Thymus (tissue), 11 donors: ENCODE results near the gene FAR1. TPM values are rescaled to one million over a fixed set of nuclear protein-coding genes. Genes with fewer than 3 reads are reported as not detected.
"Not testable (repeated sequence)": the region's sequence is repeated elsewhere in the genome, so short reads cannot be mapped to it uniquely, and the experiment has no call there.

Experiments
- DNase-seq, 9 donors: peaks; one replicate each; pipeline ENCODE4 v3.0.0-alpha.2; 2013; ENCODE audit warnings: low spot score in 9 of 9, low read depth in 6 of 9, missing footprints in 1 of 9
- H3K27ac ChIP-seq, 2 donors: one replicate each; pipeline ENCODE4 v1.5.1; 2013; ENCODE audit warnings: control low read depth in 1 of 2, low read depth in 1 of 2, low read length in 1 of 2, mild to moderate bottlenecking in 1 of 2, moderate library complexity in 1 of 2
- H3K27me3 ChIP-seq, 2 donors: one replicate each; pipeline ENCODE4 v1.5.1; 2013; ENCODE audit warnings: low read length in 1 of 2; ENCODE audit not compliant: control insufficient read depth in 2 of 2, insufficient read depth in 1 of 2
- H3K36me3 ChIP-seq, 2 donors: one replicate each; pipeline ENCODE4 v1.5.1; 2013; ENCODE audit warnings: low read length in 1 of 2, mild to moderate bottlenecking in 1 of 2, moderate library complexity in 1 of 2; ENCODE audit not compliant: control insufficient read depth in 2 of 2, insufficient read depth in 2 of 2
- H3K4me1 ChIP-seq, 2 donors: one replicate each; pipeline ENCODE4 v1.5.1; 2013; ENCODE audit warnings: low read length in 2 of 2; ENCODE audit not compliant: control insufficient read depth in 2 of 2, insufficient read depth in 2 of 2
- H3K4me3 ChIP-seq, 2 donors: one replicate each; pipeline ENCODE4 v1.5.1; 2013; ENCODE audit warnings: low read length in 2 of 2, control low read depth in 1 of 2, mild to moderate bottlenecking in 1 of 2
- H3K9me3 ChIP-seq, 2 donors: one replicate each; pipeline ENCODE4 v1.5.1; 2013; ENCODE audit warnings: low read length in 1 of 2, mild to moderate bottlenecking in 1 of 2; ENCODE audit not compliant: control insufficient read depth in 2 of 2, insufficient read depth in 1 of 2
- WGBS: extraction: QIAGEN DNeasy Blood & Tissue Kit; methylation state at CpG from one replicate; pipeline ENCODE4 v1.1.7; 2013; 5-methylcytosine and 5-hydroxymethylcytosine counted together
- polyA plus RNA-seq: library from polyadenylated mRNA; stranded (reverse); fragments of 200-250 nt; gene quantifications from one replicate; pipeline ENCODE4 v1.2.3, GENCODE V29; 2013
- total RNA-seq: library from RNA; stranded (reverse); fragments of 120-200 nt; gene quantifications from one replicate; pipeline ENCODE4 v1.2.4, GENCODE V29; 2013
- donor health status: healthy.

Gene FAR1
- total and polyA plus RNA-seq, 2 donors, result 23.4 to 31.8 TPM

DNA sequence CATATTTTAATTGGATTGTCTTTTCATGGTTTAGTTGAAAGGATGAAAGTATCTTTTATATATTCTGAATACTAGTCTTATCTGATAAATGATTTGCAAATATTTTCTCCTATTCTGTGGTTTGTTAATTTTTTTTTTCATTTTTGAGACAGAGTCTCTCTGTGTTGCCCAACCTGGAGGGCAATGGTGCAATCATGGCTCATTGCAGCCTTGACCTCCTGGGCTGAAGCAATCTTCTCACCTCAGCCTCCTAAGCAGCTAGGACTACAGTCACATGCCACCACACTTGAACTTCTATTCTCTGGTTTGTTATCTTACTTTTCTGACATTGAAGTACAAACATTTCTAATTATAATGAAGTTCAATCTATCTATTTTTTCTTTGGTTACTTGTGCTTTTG is 30.0 kb upstream of the FAR1 start:
- H3K36me3 ChIP-seq, result no peaks in the 10 kb centered on the region
- H3K4me3 ChIP-seq, result no peak overlapping the region
- H3K9me3 ChIP-seq, result no peaks in the 10 kb centered on the region
- no peaks in the 10 kb centered on the region for H3K4me1 ChIP-seq
- no peak for DNase-seq
- no peaks in the 10 kb centered on the region for H3K27me3 ChIP-seq
- H3K27ac ChIP-seq, result no peak overlapping the region

DNA sequence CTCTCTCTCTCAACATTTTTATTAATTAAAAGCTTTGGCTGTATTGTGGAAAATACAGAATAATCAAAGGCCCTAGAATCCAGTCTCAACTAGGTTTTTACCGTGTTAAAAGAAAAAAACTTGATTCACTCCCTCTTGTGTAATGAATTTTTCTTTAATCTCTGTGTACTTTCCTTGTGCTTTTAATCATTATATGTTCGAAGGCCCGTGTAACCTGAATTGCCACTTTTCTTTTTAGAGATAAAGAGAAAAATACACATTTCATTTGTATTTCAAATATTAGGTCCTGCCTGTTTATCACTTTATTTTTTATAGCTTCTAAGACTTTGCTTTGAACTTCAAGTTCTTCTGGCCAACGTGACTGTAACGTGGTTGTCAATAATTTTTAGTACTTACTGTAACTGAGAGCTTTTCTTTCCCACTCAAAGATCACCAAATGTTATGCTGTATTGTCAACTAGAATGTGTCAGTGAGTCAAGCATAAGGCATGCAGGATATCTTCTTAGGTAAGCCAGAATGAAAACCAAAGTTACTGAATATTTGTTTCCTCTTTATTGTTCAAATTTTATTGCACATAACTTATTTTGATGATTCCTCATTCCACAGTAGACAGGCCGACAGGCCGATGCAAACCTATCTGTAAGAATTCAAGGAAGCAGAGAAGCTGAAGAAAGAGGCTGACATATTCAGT is 23.3 kb upstream of the FAR1 start:
- H3K9me3 ChIP-seq, result no peaks in the 10 kb centered on the region
- DNase-seq, result no peak
- no peak overlapping the region for H3K27ac ChIP-seq
- H3K36me3 ChIP-seq, result no peaks in the 10 kb centered on the region
- no peaks in the 10 kb centered on the region for H3K27me3 ChIP-seq
- 97% methylated on average over 7 of the region's 7 CpGs for WGBS
- H3K4me1 ChIP-seq, result no peaks in the 10 kb centered on the region
- no peak overlapping the region for H3K4me3 ChIP-seq

DNA sequence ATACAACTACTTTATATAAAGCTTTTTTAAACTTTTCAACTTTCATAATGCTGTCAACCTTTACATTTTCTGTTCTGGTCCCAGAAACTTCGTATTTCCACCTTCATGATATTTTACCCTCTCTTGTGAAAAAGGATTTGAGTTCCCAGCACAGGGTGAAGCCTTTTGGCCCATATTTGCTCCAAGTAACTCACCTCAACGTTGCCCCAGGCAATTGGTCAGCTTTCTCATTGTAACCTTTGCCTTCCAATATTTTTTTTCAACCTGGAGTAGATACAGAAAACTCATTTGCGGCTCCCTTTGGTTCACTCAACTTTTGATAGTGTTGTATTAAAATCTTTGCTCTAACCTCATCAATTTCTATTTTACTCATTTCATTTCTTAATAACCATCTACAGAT is 21.1 kb upstream of the FAR1 start:
- H3K36me3 ChIP-seq, result no peaks in the 10 kb centered on the region
- DNase-seq, result no peak
- 85% methylated on average over 3 of the region's 3 CpGs for WGBS
- no peaks in the 10 kb centered on the region for H3K27me3 ChIP-seq
- H3K27ac ChIP-seq, result no peak overlapping the region
- H3K9me3 ChIP-seq, result no peaks in the 10 kb centered on the region
- no peak overlapping the region for H3K4me3 ChIP-seq
- no peaks in the 10 kb centered on the region for H3K4me1 ChIP-seq

DNA sequence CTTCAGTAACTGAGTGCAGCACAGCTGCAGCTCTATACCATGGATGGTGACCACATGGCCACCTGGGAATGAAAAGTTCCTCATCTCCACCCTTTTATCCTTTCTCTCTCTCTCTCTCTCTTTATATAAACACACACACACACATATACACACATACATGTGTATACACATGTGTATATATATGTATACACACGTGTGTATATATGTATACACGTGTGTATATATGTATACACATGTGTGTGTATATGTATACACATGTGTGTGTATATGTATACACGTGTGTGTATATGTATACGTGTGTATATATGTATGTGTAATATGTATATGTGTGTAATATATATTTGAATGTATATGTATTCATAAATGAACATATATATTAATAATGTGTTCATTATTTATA is 18.8 kb upstream of the FAR1 start:
- WGBS, result 85% methylated on average over 4 of the region's 4 CpGs
- DNase-seq, result no peak
- H3K4me1 ChIP-seq, result no peaks in the 10 kb centered on the region
- no peak overlapping the region for H3K4me3 ChIP-seq
- no peaks in the 10 kb centered on the region for H3K9me3 ChIP-seq
- no peaks in the 10 kb centered on the region for H3K27me3 ChIP-seq
- H3K27ac ChIP-seq, result no peak overlapping the region
- H3K36me3 ChIP-seq, result no peaks in the 10 kb centered on the region

DNA sequence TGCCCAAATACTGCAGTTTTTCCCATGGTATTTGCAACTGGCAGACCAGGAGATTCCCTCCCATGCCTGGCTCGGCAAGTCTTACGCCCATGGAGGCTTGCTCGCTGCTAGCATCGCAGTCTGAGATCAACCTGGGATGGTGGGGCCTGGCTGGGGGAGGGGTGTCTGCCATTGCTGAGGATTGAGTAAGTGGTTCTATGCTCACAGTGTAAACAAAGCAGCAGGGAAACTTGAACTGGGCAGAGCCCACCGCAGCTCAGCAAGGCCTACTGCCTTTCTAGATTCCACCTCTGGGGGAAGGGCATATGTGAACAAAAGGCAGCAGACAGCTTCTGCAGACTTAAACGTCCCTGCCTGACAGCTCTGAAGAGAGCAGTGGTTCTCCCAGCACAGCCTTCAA is 17.0 kb upstream of the FAR1 start:
- DNase-seq, H3K36me3 ChIP-seq, H3K4me3 ChIP-seq, H3K27me3 ChIP-seq, H3K4me1 ChIP-seq, H3K9me3 ChIP-seq, H3K27ac ChIP-seq: not testable (repeated sequence)
- WGBS, result 85% methylated on average over 6 of the region's 6 CpGs

DNA sequence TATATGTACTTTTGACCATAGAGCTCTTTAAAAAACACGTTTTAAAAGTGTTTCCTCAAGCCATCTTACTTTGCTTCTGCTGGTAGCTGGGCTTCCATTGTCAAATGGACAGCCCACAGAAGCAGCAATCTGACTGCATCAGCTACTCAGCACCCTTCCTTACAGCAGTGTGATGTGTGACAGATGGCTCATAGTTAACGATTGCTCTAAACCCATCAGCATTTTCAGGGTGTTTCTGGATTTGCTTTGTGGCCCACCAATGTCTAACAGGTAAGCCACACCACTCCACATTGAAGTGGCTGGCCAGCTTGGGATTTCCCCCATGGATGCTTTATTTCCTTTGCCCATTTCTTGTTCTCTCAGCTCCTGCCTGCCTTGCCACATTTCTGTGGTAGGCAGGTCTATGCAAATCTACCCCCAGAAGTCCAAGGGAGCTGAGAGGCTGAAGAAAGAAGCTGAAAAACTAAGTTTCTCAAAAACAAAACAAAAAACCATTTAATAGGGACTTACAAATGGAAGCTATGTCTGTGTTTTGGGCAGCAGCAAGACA is 7.3 kb upstream of the FAR1 start:
- no peak for DNase-seq
- H3K27ac ChIP-seq, result no peak overlapping the region
- 79% methylated on average over 2 of the region's 2 CpGs for WGBS
- H3K27me3 ChIP-seq, result no peaks in the 10 kb centered on the region
- no peaks in the 10 kb centered on the region for H3K4me1 ChIP-seq
- H3K36me3 ChIP-seq, result no peaks in the 10 kb centered on the region
- no peak overlapping the region for H3K4me3 ChIP-seq
- H3K9me3 ChIP-seq, result peaks cover 0 to 7% of the 10 kb centered on the region in 2 donors

DNA sequence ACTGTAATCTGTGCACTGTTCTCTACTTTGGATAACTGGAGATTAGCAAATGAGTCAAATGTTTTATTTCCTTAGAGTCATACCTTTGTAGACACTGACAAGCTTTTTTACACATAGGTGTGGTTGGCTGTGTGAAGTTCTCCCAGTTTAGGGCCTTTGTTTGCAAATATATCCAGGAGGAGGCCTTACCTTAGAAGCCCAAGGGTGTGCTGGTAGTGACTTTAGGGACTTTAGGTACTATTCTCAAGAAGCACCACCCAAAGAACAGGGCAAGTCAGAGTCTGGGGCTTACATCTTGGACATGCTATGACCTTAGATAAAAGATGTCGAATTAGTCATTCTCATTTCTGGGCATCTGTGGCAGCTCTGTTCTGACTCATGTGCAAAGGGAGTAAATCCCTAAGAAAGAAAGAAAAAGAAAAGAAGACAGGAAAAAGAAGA is 4.8 kb upstream of the FAR1 start:
- Histone ChIP-seq H3K9me3 (peaks cover 0 to 7% of the 10 kb centered on the region in 2 donors), H3K4me3 (no peak overlapping the region), H3K27ac (no peak overlapping the region), H3K36me3 (no peaks in the 10 kb centered on the region), H3K27me3 (peaks cover 0 to 3% of the 10 kb centered on the region in 2 donors), H3K4me1 (peaks cover 3 to 4% of the 10 kb centered on the region in 2 donors)
- no peak for DNase-seq
- WGBS, result 94% methylated on average over 1 of the region's 1 CpG

DNA sequence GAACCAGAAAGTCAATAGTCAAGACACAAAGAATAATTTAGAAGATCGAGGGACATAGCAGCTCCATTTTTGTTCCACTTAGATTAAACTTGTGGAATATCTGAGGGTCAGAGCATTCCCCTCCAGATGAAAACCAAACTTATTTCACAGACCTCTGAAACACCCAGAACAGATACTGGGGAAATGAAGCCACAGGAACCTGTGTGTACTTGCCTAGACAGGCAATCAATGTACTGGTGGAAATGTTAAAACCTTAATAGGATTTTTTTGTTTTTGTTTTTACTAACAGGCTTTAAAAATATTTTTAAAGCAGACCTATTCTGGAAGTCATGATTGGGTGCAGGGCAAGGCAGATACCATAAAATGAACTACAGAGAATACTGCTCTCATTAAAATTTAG is 4.1 kb upstream of the FAR1 start:
- WGBS, result 95% methylated on average over 1 of the region's 1 CpG
- Histone ChIP-seq H3K9me3 (peaks cover 0 to 6% of the 10 kb centered on the region in 2 donors), H3K4me1 (peaks cover 6 to 7% of the 10 kb centered on the region in 2 donors), H3K27me3 (peaks cover 0 to 3% of the 10 kb centered on the region in 2 donors), H3K36me3 (no peaks in the 10 kb centered on the region), H3K27ac (no peak overlapping the region), H3K4me3 (no peak overlapping the region)
- DNase-seq, result no peak

DNA sequence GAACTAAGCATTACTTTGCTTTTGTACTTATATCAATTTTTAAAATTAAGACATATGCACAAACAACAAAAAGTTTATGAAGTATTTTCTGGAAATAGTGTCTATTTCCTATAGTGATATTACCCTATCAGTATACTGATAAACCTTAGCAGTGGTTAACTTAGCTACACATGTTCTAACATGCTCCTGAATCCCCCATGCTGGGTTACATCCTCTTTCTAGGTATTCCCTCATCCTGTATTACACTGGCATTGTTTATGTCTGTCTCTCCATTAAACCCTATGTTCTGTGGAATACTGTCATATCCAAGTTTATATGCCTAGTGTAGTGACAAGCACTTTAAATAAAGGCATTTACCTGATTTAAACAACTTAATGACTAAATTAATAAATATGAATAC is 1.8 kb upstream of the FAR1 start:
- H3K27me3 ChIP-seq, result peaks cover 0 to 3% of the 10 kb centered on the region in 2 donors
- H3K27ac ChIP-seq, result no peak overlapping the region
- peaks cover 13 to 16% of the 10 kb centered on the region in 2 donors for H3K4me1 ChIP-seq
- H3K36me3 ChIP-seq, result no peaks in the 10 kb centered on the region
- no peak for DNase-seq
- no peak overlapping the region for H3K4me3 ChIP-seq
- no peaks in the 10 kb centered on the region for H3K9me3 ChIP-seq
